Chondrocyte (in vitro differentiated cells): ENCODE data around the gene DRAP1. TPM values are rescaled to one million over a fixed set of nuclear protein-coding genes. Genes with fewer than 3 reads are reported as not detected.

Experiments
- DNase-seq: peaks from one replicate; pipeline ENCODE4 v3.0.0; 2021; ENCODE audit warnings: mixed read lengths, low spot score
- H3K27ac Mint-ChIP-seq: one replicate; pipeline ENCODE4 v1.8.0; 2021; ENCODE audit warnings: mild to moderate bottlenecking, moderate library complexity, mixed read lengths; ENCODE audit not compliant: unreplicated experiment
- H3K27me3 Mint-ChIP-seq: 2 replicates; pipeline ENCODE4 v1.8.0; 2021; ENCODE audit warnings: low read depth, mixed read lengths
- H3K36me3 Mint-ChIP-seq: 2 replicates; pipeline ENCODE4 v1.8.0; 2021; ENCODE audit warnings: low read depth, mixed read lengths
- H3K4me1 Mint-ChIP-seq: 2 replicates; pipeline ENCODE4 v1.8.0; 2021; ENCODE audit warnings: low read depth, mild to moderate bottlenecking, mixed read lengths
- H3K4me3 Mint-ChIP-seq: one replicate; pipeline ENCODE4 v1.8.0; 2021; ENCODE audit warnings: mild to moderate bottlenecking, moderate library complexity, mixed read lengths; ENCODE audit not compliant: unreplicated experiment
- H3K9me3 Mint-ChIP-seq: 2 replicates; pipeline ENCODE4 v1.8.0; 2021; ENCODE audit warnings: low read depth, mixed read lengths
- CTCF ChIP-seq: fragments of 200-600 bp; sonication (generic); IDR thresholded peaks from 2 replicates; pipeline ENCODE4 v1.5.0; 2021; ENCODE audit warnings: antibody characterized with exemption, mild to moderate bottlenecking, moderate library complexity
- total RNA-seq: library from RNA; stranded (reverse); gene quantifications from 3 replicates; pipeline ENCODE4 v1.2.1, GENCODE V29; 2021

The DRAP1 gene
- total RNA-seq, 1 donor from 2014 or later: 111 TPM

GRCh38 chr11:65880027-65880426 is 39.2 kb upstream of the DRAP1 start:
- Mint-ChIP-seq H3K4me1 (peaks cover 8% of the 10 kb centered on the region), H3K4me3 (no peak overlapping the region), H3K27ac (no peak overlapping the region), H3K9me3 (no peaks in the 10 kb centered on the region), H3K27me3 (no peaks in the 10 kb centered on the region), H3K36me3 (peaks cover 11% of the 10 kb centered on the region)
- no peak for TF ChIP-seq CTCF
- no peak for DNase-seq

GRCh38 chr11:65880844-65881421 is 38.3 kb upstream of the DRAP1 start:
- Mint-ChIP-seq H3K27me3 (no peaks in the 10 kb centered on the region), H3K27ac (no peak overlapping the region), H3K4me1 (peaks cover 9% of the 10 kb centered on the region), H3K9me3 (no peaks in the 10 kb centered on the region), H3K36me3 (peaks cover 14% of the 10 kb centered on the region), H3K4me3 (no peak overlapping the region)
- peak; percentile 78 for DNase-seq
- no peak for TF ChIP-seq CTCF

DNA sequence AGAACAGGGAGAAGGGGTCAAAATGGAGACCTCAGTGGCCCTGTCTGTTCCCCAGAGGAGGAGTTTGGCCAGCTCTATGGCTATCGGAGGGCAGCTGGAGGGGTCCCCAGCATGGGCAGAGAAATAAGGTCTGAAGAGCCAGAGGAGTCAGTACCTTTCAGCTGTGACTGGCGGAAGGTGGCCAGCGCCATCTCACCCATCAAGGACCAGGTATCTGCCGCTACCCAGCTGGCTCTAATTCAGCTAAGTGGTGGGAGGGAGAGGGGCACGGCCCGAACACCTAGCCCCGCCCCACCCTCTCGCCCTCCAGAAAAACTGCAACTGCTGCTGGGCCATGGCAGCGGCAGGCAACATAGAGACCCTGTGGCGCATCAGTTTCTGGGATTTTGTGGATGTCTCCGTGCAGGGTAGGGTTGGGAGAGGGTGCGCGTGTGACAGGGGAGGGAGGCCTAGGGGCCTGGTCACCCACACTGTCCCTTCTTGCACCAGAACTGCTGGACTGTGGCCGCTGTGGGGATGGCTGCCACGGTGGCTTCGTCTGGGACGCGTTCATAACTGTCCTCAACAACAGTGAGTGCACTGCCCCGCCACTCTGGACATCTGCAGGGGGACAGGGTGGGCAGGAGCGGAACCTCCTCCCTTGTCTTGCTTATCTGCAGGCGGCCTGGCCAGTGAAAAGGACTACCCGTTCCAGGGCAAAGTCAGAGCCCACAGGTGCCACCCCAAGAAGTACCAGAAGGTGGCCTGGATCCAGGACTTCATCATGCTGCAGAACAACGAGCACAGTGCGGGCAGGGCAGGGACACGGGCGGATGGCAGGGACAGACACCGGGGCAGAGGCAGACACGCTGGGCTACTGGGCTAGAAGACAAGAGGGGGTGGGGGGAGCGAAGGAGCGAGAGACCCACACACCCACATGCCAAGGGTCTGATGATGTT is 36.8 kb upstream of the DRAP1 start:
- Mint-ChIP-seq H3K27ac (no peak overlapping the region), H3K9me3 (no peaks in the 10 kb centered on the region), H3K4me3 (no peak overlapping the region), H3K27me3 (no peaks in the 10 kb centered on the region), H3K36me3 (peaks cover 18% of the 10 kb centered on the region), H3K4me1 (peaks cover 20% of the 10 kb centered on the region)
- no peak for TF ChIP-seq CTCF
- DNase-seq: peak; percentile 81

DNA sequence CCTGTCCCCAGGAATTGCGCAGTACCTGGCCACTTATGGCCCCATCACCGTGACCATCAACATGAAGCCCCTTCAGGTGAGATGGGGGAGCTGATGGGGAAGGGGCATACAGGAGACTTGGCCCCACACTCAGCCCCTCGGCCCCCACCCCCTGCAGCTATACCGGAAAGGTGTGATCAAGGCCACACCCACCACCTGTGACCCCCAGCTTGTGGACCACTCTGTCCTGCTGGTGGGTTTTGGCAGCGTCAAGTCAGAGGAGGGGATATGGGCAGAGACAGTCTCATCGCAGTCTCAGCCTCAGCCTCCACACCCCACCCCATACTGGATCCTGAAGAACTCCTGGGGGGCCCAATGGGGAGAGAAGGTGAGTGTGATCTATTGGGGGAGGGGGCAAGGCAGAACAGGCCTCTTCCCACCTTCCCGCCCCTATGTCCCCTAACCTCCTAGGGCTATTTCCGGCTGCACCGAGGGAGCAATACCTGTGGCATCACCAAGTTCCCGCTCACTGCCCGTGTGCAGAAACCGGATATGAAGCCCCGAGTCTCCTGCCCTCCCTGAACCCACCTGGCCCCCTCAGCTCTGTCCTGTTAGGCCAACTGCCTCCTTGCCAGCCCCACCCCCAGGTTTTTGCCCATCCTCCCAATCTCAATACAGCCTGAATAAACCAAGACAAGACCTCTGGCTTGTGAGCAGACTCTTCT is 36.0 kb upstream of the DRAP1 start:
- DNase-seq: peak; percentile 68
- no peaks in the 10 kb centered on the region for H3K9me3 Mint-ChIP-seq
- no peak overlapping the region for H3K27ac Mint-ChIP-seq
- peaks cover 26% of the 10 kb centered on the region for H3K4me1 Mint-ChIP-seq
- H3K27me3 Mint-ChIP-seq: no peaks in the 10 kb centered on the region
- H3K36me3 Mint-ChIP-seq: peaks cover 19% of the 10 kb centered on the region
- no peak overlapping the region for H3K4me3 Mint-ChIP-seq
- TF ChIP-seq CTCF: no peak
